SK-N-SH (cell line): ENCODE data around the gene STK17B.

Experiments used
- CHD2 ChIP-seq: fragments of 150-350 bp; IDR thresholded peaks from 2 replicates; pipeline ENCODE4 v1.6.1; 2018; ENCODE audit warnings: low read length; ENCODE audit not compliant: partially characterized antibody
- CTCF ChIP-seq: fragments of 200-600 bp; sonication (generic); IDR thresholded peaks from 2 replicates; pipeline ENCODE4 v1.6.1; 2017; ENCODE audit warnings: antibody characterized with exemption, mild to moderate bottlenecking, moderate library complexity
- EP300 ChIP-seq, 2 experiments: IDR thresholded peaks; 2 replicates each; pipeline versions ENCODE4 v1.4.0 to v1.6.1; 2012; ENCODE audit warnings: borderline replicate concordance in 1 of 2, low read depth in 1 of 2, low read length in 1 of 2
- GATA2 ChIP-seq: sonication (generic); formaldehyde crosslinking; IDR thresholded peaks from 2 replicates; pipeline ENCODE4 v1.5.0; 2020; ENCODE audit warnings: mild to moderate bottlenecking, missing genetic modification reagents
- IRF3 ChIP-seq: fragments of 150-350 bp; IDR thresholded peaks from 2 replicates; pipeline ENCODE4 v1.6.1; 2016; ENCODE audit warnings: mild to moderate bottlenecking, low read depth, low read length
- JUND ChIP-seq: IDR thresholded peaks from 2 replicates; pipeline ENCODE4 v1.4.0; 2012
- MAX ChIP-seq: IDR thresholded peaks from 2 replicates; pipeline ENCODE4 v1.4.0; 2012; ENCODE audit warnings: low read depth
- MXI1 ChIP-seq: IDR thresholded peaks from 2 replicates; pipeline ENCODE4 v1.6.1; 2012; ENCODE audit warnings: mild to moderate bottlenecking, low read depth, low read length, improper control_type of control experiment
- NFIC ChIP-seq: IDR thresholded peaks from 2 replicates; pipeline ENCODE4 v1.4.0; 2012; ENCODE audit warnings: borderline replicate concordance
- POLR2AphosphoS5 ChIP-seq: IDR thresholded peaks from 2 replicates; pipeline ENCODE4 v1.6.1; 2012; ENCODE audit warnings: low read depth, low read length
- RAD21 ChIP-seq: IDR thresholded peaks from 2 replicates; pipeline ENCODE4 v1.6.1; 2012; ENCODE audit warnings: mild to moderate bottlenecking, low read length
- REST ChIP-seq: IDR thresholded peaks from 2 replicates; pipeline ENCODE4 v1.6.1; 2012; ENCODE audit warnings: mild to moderate bottlenecking, low read depth, low read length, moderate library complexity
- SIN3A ChIP-seq: IDR thresholded peaks from 2 replicates; pipeline ENCODE4 v1.6.1; 2012; ENCODE audit warnings: low read depth, mild to moderate bottlenecking, low read length, moderate library complexity, borderline replicate concordance
- TAF1 ChIP-seq: IDR thresholded peaks from 2 replicates; pipeline ENCODE4 v1.6.1; 2012; ENCODE audit warnings: low read depth, mild to moderate bottlenecking, low read length, moderate library complexity, borderline replicate concordance

- TF ChIP-seq REST (no peak), JUND (no peak), POLR2AphosphoS5 (no peak), TAF1 (no peak), CTCF (no peak), CHD2 (no peak), RAD21 (no peak), MAX (no peak), MXI1 (no peak), NFIC (no peak), EP300 (IDR thresholded peaks at IDR 0.05; ENCODE audit: borderline replicate concordance in 1 of 2, low read depth in 1 of 2, low read length in 1 of 2) (no peak), GATA2 (CRISPR knock-in tag) (no peak), SIN3A (no peak), IRF3 (no peak)
Observed at GRCh38 chr2:196177124-196177523, 5.7 kb upstream of the STK17B start.
